Colonic mucosa (tissue), 4 donors: Measurements from ENCODE around the gene ATF4. TPM values are rescaled to one million over a fixed set of nuclear protein-coding genes. Genes with fewer than 3 reads are reported as not detected.
A peak's percentile ranks its signal among the peaks of the same experiment; 100 is the strongest.

Source experiments
- DNase-seq: peaks from one replicate; pipeline ENCODE4 v3.0.0-alpha.2; 2020
- H3K27ac ChIP-seq: fragments of 200-600 bp; one replicate; pipeline ENCODE4 v1.8.0; 2021
- H3K27me3 ChIP-seq: fragments of 200-600 bp; one replicate; pipeline ENCODE4 v1.8.0; 2021
- H3K36me3 ChIP-seq: fragments of 200-600 bp; one replicate; pipeline ENCODE4 v1.8.0; 2021
- H3K4me1 ChIP-seq: fragments of 200-600 bp; one replicate; pipeline ENCODE4 v1.8.0; 2021; ENCODE audit warnings: mild to moderate bottlenecking
- H3K4me3 ChIP-seq: fragments of 200-600 bp; one replicate; pipeline ENCODE4 v1.8.0; 2021
- H3K9ac ChIP-seq, 2 donors: one replicate each; pipeline ENCODE4 v1.7.0; 2013; ENCODE audit warnings: control low read depth in 2 of 2, low read depth in 2 of 2, low read length in 2 of 2
- H3K9me3 ChIP-seq: fragments of 200-600 bp; one replicate; pipeline ENCODE4 v1.8.0; 2021
- CTCF ChIP-seq: fragments of 200-600 bp; IDR thresholded peaks from one replicate; pipeline ENCODE4 v1.8.0; 2022; ENCODE audit warnings: antibody characterized with exemption, mild to moderate bottlenecking
- intact Hi-C: fragments of 100-400 bp; cut with DNase I; formaldehyde crosslinking; loops from one replicate; pipeline ENCODE4 v1.14.1; 2022
- total RNA-seq, 2 donors: library from RNA; stranded (reverse); fragmentation: NEBNext Ultra II Directional in 1 of 2; extraction: Animal tissue kit (Norgen Biotek cat#: 25700) in 1 of 2; gene quantifications; one replicate each; pipeline ENCODE4 v1.2.1, GENCODE V29; 2021
- donor health status: healthy.
- donor health status: DM: no; HTN: no; CAD: no.
- donor health status: DM: no; HTN: no; CAD: no.

ATF4 gene
- total RNA-seq, 2 donors from 2014 or later, result 279 to 302 TPM

- H3K9me3 ChIP-seq, result no peaks in the 10 kb centered on the region
- H3K9ac ChIP-seq, result no peak overlapping the region
- TF ChIP-seq CTCF, result no peak
- no peak overlapping the region for H3K4me3 ChIP-seq
- no peaks in the 10 kb centered on the region for H3K36me3 ChIP-seq
- intact Hi-C loops, result loop anchor here (5.0 kb wide), 1 partner anchor 473 kb away; no protein-coding TSS in a partner anchor
- no peak overlapping the region for H3K27ac ChIP-seq
- no peaks in the 10 kb centered on the region for H3K4me1 ChIP-seq
- H3K27me3 ChIP-seq, result peaks cover 22% of the 10 kb centered on the region
- DNase-seq, result no peak
Measured at GRCh38 chr22:39558950-39559349, 38.6 kb downstream of the ATF4 start.

- H3K36me3 ChIP-seq, result no peaks in the 10 kb centered on the region
- H3K4me1 ChIP-seq, result no peaks in the 10 kb centered on the region
- no peak overlapping the region for H3K9ac ChIP-seq
- H3K27ac ChIP-seq, result no peak overlapping the region
- H3K9me3 ChIP-seq, result no peaks in the 10 kb centered on the region
- intact Hi-C loops, result loop anchor here (5.0 kb wide), 1 partner anchor 473 kb away; no protein-coding TSS in a partner anchor
- DNase-seq, result no peak
- peaks cover 22% of the 10 kb centered on the region for H3K27me3 ChIP-seq
- peak; percentile 17 for TF ChIP-seq CTCF
- no peak overlapping the region for H3K4me3 ChIP-seq
Measured at GRCh38 chr22:39559456-39560105, 39.2 kb downstream of the ATF4 start.

GRCh38 chr22:39560127-39560526, 39.8 kb downstream of the ATF4 start:
- Histone ChIP-seq H3K4me3 (no peak overlapping the region), H3K36me3 (no peaks in the 10 kb centered on the region), H3K27me3 (peaks cover 22% of the 10 kb centered on the region), H3K9me3 (no peaks in the 10 kb centered on the region), H3K9ac (no peak overlapping the region), H3K4me1 (no peaks in the 10 kb centered on the region), H3K27ac (no peak overlapping the region)
- DNase-seq, result no peak
- TF ChIP-seq CTCF, result no peak
- intact Hi-C loops, result no loop called here

- H3K4me1 ChIP-seq, result no peaks in the 10 kb centered on the region
- peaks cover 5% of the 10 kb centered on the region for H3K27me3 ChIP-seq
- no peak for TF ChIP-seq CTCF
- no peaks in the 10 kb centered on the region for H3K9me3 ChIP-seq
- no peak for DNase-seq
- no peaks in the 10 kb centered on the region for H3K36me3 ChIP-seq
- intact Hi-C loops, result no loop called here
- H3K27ac ChIP-seq, result no peak overlapping the region
- H3K9ac ChIP-seq, result no peak overlapping the region
- no peak overlapping the region for H3K4me3 ChIP-seq
Measured at GRCh38 chr22:39562839-39563489, 42.6 kb downstream of the ATF4 start.

GRCh38 chr22:39563571-39564428, 43.4 kb downstream of the ATF4 start:
- no peaks in the 10 kb centered on the region for H3K9me3 ChIP-seq
- H3K27me3 ChIP-seq, result no peaks in the 10 kb centered on the region
- intact Hi-C loops, result no loop called here
- H3K36me3 ChIP-seq, result no peaks in the 10 kb centered on the region
- no peak overlapping the region for H3K27ac ChIP-seq
- H3K4me1 ChIP-seq, result no peaks in the 10 kb centered on the region
- no peak overlapping the region for H3K4me3 ChIP-seq
- TF ChIP-seq CTCF, result no peak
- no peak for DNase-seq
- H3K9ac ChIP-seq, result no peak overlapping the region
